Esophagus squamous epithelium (tissue), 4 donors: ENCODE measurements around the gene CEP63.

Experiments used
- CTCF ChIP-seq, 6 experiments: fragments of 450-650 bp in 4 of 6; fragments of 200-600 bp in 2 of 6; sonication (generic) in 2 of 6; IDR thresholded peaks; one replicate each; pipeline ENCODE4 v1.5.1; 2016 to 2019; ENCODE audit warnings: antibody characterized with exemption in 6 of 6, mild to moderate bottlenecking in 4 of 6, moderate library complexity in 4 of 6
- POLR2A ChIP-seq, 4 donors: fragments of 450-650 bp; IDR thresholded peaks; one replicate each; pipeline ENCODE4 v1.6.1; 2017; ENCODE audit warnings: antibody characterized with exemption in 4 of 4, mild to moderate bottlenecking in 4 of 4, moderate library complexity in 3 of 4

GRCh38 chr3:134526319-134526718 lies 40.5 kb downstream of the CEP63 start:
- TF ChIP-seq CTCF (IDR thresholded peaks at IDR 0.05) (no peak), POLR2A (IDR thresholded peaks at IDR 0.05) (no peak)
